Urothelium cell line (cell line): ENCODE measurements around the gene WDR62.
A peak's percentile ranks its signal among the peaks of the same experiment; 100 is the strongest.

ENCODE experiments used
- DNase-seq: peaks from one replicate; pipeline ENCODE4 v3.0.0; 2011; ENCODE audit warnings: low spot score, mixed read lengths
- FAIRE-seq: peaks from 2 replicates; lab custom pipeline; 2011; peaks lifted over from hg19 to GRCh38; lab: Jason Lieb, UNC

The WDR62 gene

DNA sequence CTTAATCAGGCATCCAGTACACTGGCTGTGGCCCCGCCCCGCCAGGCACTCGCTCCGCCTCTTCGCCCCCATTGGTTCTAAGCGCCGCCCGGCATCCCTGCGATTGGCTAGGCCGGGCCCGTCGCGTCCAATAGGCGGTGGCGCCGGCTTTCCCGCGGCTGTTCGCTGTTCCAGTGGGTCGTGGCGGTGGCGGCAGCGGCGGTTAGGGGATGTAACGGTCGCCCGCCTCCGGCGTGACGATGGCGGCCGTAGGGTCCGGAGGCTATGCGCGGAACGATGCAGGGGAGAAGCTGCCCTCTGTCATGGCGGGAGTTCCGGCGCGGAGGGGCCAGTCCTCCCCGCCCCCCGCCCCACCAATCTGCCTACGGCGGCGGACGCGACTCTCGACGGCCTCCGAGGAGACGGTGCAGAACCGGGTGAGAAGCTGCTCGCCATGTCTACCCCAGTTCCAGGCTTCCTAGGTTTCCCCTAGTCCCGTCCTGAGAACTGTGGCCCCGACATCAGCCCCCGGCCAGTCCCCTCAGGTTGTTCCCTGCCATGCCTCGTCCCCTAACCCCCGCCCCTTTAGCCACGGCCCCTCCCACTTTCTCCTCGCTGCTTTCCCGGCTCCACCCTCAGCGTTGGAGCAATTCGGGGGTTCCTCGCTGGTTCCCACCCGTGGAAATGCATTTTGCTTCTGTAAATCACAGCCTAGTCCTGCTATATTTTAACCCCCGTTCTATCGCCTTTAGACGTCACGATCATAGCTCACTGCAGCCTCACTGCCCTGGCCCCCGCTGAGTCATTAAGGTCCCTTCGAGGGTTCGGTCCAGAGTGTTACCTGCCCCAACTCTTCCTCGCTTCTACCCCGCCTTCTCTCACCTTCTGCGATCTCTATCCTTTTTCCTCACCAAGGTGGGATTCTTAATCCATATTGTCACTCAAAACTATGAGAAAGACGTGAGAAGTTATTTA, at the start of gene WDR62:
Gene WDR62 (plus strand): TSS at position 165 of the 954 bp plus-strand sequence. CDS start 75 bp downstream, at position 240.
- DNase-seq (peak; percentile 97), FAIRE-seq (peak; percentile 42)

DNA sequence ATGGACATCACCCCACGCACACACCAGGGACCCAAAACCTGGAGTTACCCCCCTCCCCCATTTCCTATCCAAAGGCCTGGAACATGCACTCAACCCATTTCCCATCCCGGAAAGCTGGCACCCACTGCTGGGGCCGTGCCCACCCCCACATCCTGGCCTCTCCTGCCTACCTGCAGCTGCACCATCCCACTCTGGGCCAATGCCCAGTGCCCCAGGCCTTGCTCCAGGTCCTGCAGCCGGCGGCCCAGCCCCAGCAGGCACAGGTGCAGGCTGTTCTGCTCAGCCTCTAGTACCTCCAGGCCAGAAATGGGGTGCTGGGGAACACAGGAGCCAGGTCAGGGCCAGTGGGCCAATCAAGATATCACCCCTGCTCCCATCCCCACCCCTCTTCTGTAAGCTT, 47.7 kb upstream of the WDR62 start:
- no peak for FAIRE-seq
- DNase-seq, result no peak

- FAIRE-seq (no peak), DNase-seq (no peak)
Measured at GRCh38 chr19:36008336-36008978, 46.2 kb upstream of the WDR62 start, which contains the start of gene SYNE4. TSS of gene SYNE4 (minus strand) at chr19:36008813. CDS start at chr19:36008681, 132 bp downstream.

- FAIRE-seq (no peak), DNase-seq (no peak)
Measured at GRCh38 chr19:36009220-36009619, 45.5 kb upstream of the WDR62 start.

GRCh38 chr19:36009633-36010379, 44.9 kb upstream of the WDR62 start:
- FAIRE-seq, result no peak
- DNase-seq, result no peak

- DNase-seq (no peak), FAIRE-seq (no peak)
Measured at GRCh38 chr19:36010402-36010801, 44.3 kb upstream of the WDR62 start.

- no peak for FAIRE-seq
Measured at GRCh38 chr19:36013280-36014011, 41.3 kb upstream of the WDR62 start.

DNA sequence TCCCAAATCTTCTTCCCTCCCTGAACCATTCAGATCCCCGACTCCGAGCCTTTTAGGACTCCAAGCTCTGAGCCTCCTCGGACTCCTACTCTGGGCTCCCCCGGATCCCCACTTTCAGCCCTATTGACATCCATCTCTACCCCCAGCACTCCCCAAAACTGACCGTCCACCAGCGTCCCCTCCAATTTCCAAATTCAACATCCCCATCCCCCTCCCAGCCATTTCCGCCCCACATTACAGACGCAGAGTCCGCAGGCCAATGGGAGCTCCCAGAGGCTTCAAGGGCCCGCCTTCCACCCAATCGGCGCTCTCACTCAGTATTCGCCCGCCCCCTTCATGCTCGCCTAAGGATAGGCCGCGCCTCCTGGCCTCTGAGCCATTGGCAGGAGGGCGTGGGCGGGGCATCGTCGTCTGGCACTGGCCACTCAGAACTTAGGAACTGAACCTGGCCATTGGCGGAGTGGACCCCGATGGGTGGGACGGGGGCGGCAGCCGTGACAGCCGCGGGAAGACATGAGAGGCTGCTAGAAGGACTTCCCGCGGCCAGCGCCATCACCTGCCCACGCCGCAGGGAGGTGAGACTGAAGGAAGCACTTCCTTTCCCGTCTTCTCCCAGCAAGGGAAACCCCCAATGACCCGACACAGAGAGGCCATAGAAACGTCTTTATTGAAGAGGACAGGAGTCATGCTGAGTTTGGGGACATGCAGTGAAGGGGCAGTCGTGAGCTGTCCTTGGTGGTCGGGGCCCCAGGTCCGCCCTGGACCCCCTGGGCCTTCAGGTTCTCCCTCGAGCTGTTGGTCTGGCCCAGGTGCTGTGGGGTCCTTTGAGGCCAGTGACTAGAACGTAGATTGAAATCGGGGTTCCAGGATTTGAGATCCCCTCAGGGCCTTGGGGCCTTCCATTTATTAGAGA, 40.4 kb upstream of the WDR62 start, which contains the start of gene ALKBH6:
Gene ALKBH6 (minus strand): TSS at position 202 of the 913 bp plus-strand sequence. CDS start 816 bp downstream, outside the sequence.
- FAIRE-seq (peak; percentile 81), DNase-seq (peak; percentile 98)

More at GRCh38 chr19:36013280-36014011, 41.3 kb upstream of the WDR62 start:
- DNase-seq, result no peak

- DNase-seq, result no peak
- no peak for FAIRE-seq
Measured at GRCh38 chr19:36019061-36019670, 35.5 kb upstream of the WDR62 start.

- FAIRE-seq, result no peak
Measured at GRCh38 chr19:36023432-36023831, 31.3 kb upstream of the WDR62 start.

GRCh38 chr19:36025541-36025940, 29.2 kb upstream of the WDR62 start:
- DNase-seq (no peak), FAIRE-seq (no peak)

More at GRCh38 chr19:36023432-36023831, 31.3 kb upstream of the WDR62 start:
- DNase-seq, result no peak

DNA sequence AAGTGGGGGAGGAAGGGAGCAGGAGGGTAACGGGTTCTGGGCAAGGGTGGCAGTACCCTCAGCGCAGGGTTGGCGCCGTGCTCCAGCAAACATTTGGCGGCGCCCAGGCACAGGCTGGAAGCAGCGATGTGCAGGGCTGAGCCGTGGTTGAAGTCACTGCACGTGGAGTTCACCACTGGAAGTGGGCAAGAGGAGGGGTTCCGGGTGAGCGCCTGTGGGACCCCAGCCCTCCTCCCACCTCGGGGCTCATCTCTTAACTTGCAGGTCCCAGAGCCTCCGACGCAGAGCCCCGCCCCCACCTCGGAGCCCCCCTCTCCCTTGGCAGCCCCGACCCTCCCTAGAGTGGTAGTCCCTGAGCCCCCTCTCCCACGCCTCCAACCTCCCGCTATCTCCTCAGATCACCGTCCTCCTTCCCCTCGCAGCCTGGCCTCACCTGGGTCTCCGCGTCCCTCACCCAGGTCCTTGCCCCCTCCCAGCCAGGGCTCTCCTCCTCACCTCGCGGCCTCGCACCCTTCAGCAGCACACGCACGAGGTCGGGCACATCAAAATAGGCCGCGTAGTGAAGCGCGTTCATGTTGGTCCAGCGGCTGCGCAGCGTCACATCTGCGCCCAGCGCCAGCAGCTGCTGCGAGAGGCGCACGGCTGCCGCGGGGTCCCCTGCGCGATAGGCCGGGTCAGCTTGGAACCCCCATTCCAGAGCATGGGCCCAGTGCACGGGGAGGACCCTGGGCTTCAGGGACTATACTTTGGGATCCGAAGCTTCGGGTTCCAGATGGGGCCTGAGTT, 28.4 kb upstream of the WDR62 start:
- DNase-seq (no peak), FAIRE-seq (no peak)

- FAIRE-seq (no peak), DNase-seq (no peak)
Measured at GRCh38 chr19:36027696-36028095, 27.0 kb upstream of the WDR62 start.

DNA sequence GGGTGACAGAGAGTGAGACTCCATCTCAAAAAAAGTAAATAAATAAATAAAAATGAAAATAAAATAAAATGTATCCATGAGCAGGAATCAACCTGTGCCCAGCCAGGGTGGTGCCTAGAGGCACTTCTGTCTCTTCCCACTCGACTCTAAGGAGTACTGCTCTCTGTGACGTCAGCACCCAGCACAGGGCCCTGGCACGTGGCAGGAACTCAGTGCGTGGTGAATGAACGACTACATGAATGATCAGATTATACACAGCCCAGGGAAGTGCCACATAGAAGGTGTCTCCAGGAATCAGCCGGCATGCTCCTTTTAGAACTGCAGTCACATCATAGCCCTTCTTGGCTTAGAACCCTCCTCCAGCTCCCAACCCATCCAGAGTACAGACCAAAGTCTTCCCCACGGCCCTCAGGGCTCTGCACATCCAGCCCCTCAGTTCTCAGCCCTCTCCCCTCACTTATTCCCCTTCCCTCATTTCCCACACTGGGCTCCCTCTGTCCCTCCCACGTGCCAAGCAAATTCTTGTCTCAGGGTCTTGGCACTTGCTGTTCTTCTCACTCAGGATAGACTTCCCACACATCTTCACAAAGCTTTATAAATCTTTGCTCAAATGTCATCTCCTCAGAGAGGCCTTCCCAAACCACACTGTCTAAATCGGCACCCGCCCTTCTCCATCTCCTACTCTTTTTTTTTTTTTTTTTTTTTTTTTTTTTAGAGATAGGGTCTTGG, 26.2 kb upstream of the WDR62 start:
- DNase-seq (no peak), FAIRE-seq (no peak)

- FAIRE-seq (no peak), DNase-seq (no peak)
Measured at GRCh38 chr19:36030264-36031148, 24.2 kb upstream of the WDR62 start.

- no peak for FAIRE-seq
- no peak for DNase-seq
Measured at GRCh38 chr19:36031308-36031707, 23.4 kb upstream of the WDR62 start.
